SK-N-SH (cell line): ENCODE measurements around the gene METRNL.

ENCODE experiments used
- CTCF ChIP-seq: fragments of 200-600 bp; sonication (generic); IDR thresholded peaks from 2 replicates; pipeline ENCODE4 v1.6.1; 2017; ENCODE audit warnings: antibody characterized with exemption, mild to moderate bottlenecking, moderate library complexity
- EP300 ChIP-seq, 2 experiments: IDR thresholded peaks; 2 replicates each; pipeline versions ENCODE4 v1.4.0 to v1.6.1; 2012; ENCODE audit warnings: borderline replicate concordance in 1 of 2, low read depth in 1 of 2, low read length in 1 of 2
- JUND ChIP-seq: IDR thresholded peaks from 2 replicates; pipeline ENCODE4 v1.4.0; 2012
- NRF1 ChIP-seq: IDR thresholded peaks from 2 replicates; pipeline ENCODE4 v1.6.1; 2012; ENCODE audit warnings: low read depth, mild to moderate bottlenecking, low read length
- POLR2AphosphoS5 ChIP-seq: IDR thresholded peaks from 2 replicates; pipeline ENCODE4 v1.6.1; 2012; ENCODE audit warnings: low read depth, low read length
- RCOR1 ChIP-seq: fragments of 150-350 bp; IDR thresholded peaks from 2 replicates; pipeline ENCODE4 v1.6.1; 2017; ENCODE audit warnings: antibody characterized with exemption, low read length
- TAF1 ChIP-seq: IDR thresholded peaks from 2 replicates; pipeline ENCODE4 v1.6.1; 2012; ENCODE audit warnings: low read depth, mild to moderate bottlenecking, low read length, moderate library complexity, borderline replicate concordance

- no peak for TF ChIP-seq JUND
- TF ChIP-seq CTCF = no peak
- no peak for TF ChIP-seq NRF1
- TF ChIP-seq RCOR1 = no peak
- no peak for TF ChIP-seq POLR2AphosphoS5
- TF ChIP-seq EP300 (IDR thresholded peaks at IDR 0.05; ENCODE audit: borderline replicate concordance in 1 of 2, low read depth in 1 of 2, low read length in 1 of 2) = no peak
- no peak for TF ChIP-seq TAF1
These were observed 54.1 kb downstream of the METRNL start for GRCh38 chr17:83133302-83134121.
